AG09309 (cell line): ENCODE measurements around the gene FBN1.

Experiments used
- DNase-seq: peaks from one replicate; pipeline ENCODE4 v3.0.0-alpha.2; 2010; ENCODE audit warnings: low read depth
- H3K4me3 ChIP-seq: 2 replicates; pipeline ENCODE4 v1.5.1; 2011; ENCODE audit warnings: mild to moderate bottlenecking, low read depth, low read length, moderate library complexity; ENCODE audit not compliant: control insufficient read depth
- CTCF ChIP-seq: IDR thresholded peaks from 2 replicates; pipeline ENCODE4 v1.5.1; 2011; ENCODE audit warnings: mild to moderate bottlenecking, low read depth, low read length, inconsistent platforms; ENCODE audit not compliant: insufficient read depth, control insufficient read depth; ENCODE audit errors: missing control alignments

FBN1 gene

GRCh38 chr15:48637639-48638038 is 7.9 kb downstream of the FBN1 start:
- no peak overlapping the region for H3K4me3 ChIP-seq
- no peak for TF ChIP-seq CTCF
- DNase-seq: no peak

GRCh38 chr15:48636511-48636910 is 9.0 kb downstream of the FBN1 start:
- no peak for DNase-seq
- H3K4me3 ChIP-seq: no peak overlapping the region
- no peak for TF ChIP-seq CTCF

DNA sequence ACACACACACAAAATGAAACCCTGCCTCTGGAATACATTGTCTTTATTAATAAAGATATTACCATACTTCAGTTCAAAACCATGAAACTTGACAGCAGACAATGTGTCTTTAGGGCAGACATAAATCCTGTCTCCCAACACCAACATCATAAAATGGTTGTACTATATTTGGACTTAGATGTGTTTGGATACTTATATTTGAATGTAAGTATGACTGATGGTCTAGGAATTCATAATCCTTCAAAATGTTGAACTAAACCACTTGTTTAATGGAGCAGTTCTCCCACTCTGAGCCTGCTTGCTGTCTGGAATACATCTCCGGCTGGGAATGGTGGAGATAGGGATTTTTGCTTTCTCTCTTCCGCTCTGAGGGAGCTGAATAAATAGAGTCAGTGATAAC is 10.6 kb downstream of the FBN1 start:
- no peak for DNase-seq
- no peak overlapping the region for H3K4me3 ChIP-seq
- no peak for TF ChIP-seq CTCF

- no peak overlapping the region for H3K4me3 ChIP-seq
- TF ChIP-seq CTCF: no peak
- no peak for DNase-seq
These were observed 11.4 kb downstream of the FBN1 start for GRCh38 chr15:48634096-48634495.

GRCh38 chr15:48632651-48633050 is 12.9 kb downstream of the FBN1 start:
- TF ChIP-seq CTCF: no peak
- no peak overlapping the region for H3K4me3 ChIP-seq
- no peak for DNase-seq

GRCh38 chr15:48631176-48631770 is 14.2 kb downstream of the FBN1 start:
- H3K4me3 ChIP-seq: no peak overlapping the region
- no peak for TF ChIP-seq CTCF
- DNase-seq: no peak

- no peak overlapping the region for H3K4me3 ChIP-seq
- no peak for DNase-seq
- no peak for TF ChIP-seq CTCF
These were observed 15.3 kb downstream of the FBN1 start for GRCh38 chr15:48630245-48630644.
